Skin epidermis (tissue), 12 donors: ENCODE measurements around the gene ERP27.

Source experiments
- H3K27ac ChIP-seq, 21 experiments: fragments of 200-600 bp; sonication (generic) in 11 of 21; one replicate each; pipeline ENCODE4 v1.5.0; 2020; ENCODE audit warnings: mild to moderate bottlenecking in 3 of 21, inconsistent platforms in 2 of 21, moderate library complexity in 2 of 21
- H3K4me3 ChIP-seq, 7 experiments: fragments of 200-600 bp; sonication (generic) in 2 of 7; one replicate each; pipeline ENCODE4 v1.5.0; 2020; ENCODE audit warnings: inconsistent platforms in 2 of 7, mild to moderate bottlenecking in 2 of 7, moderate library complexity in 1 of 7

ERP27 gene

GRCh38 chr12:14946162-14946561, 7.8 kb upstream of the ERP27 start:
- no peak overlapping the region for H3K4me3 ChIP-seq
- H3K27ac ChIP-seq = peak overlapping the region in 2 of 21 experiments; percentile 26 to 43

DNA sequence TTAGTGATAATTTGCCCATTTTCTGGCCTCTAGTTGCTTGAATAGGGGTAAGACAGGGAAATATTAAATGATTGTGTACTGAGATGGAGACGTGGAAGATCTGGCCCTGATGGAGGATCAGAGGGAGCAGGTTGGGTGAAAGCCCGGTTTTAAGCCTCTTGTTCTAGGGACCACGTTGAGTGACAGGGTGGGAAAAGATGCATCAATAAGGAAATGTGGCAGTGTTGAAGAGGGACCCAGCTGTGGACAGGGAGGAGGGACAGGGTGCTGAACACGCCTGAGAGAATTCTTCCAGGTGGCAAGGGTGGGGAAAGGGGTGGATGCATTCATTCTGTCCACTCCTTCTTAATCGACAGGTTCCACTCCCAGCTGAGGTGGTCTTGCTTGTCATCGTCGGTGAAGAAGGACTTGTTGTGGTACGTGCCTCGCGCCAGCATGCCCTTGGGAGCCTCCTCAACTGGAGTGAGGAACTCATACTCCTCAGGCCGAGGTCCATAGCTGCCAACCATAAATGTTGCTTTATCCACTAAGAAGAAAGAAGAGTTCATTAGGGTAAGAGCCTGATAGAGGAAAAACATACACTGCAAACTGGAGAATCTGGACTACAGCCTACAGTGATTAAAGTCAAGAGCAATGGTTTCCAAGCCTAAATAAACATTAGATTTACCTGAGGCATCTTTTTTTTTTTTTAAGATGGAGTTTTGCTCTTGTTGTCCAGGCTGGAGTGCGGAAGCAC, 4.0 kb upstream of the ERP27 start:
- H3K4me3 ChIP-seq = no peak overlapping the region
- no peak overlapping the region for H3K27ac ChIP-seq

GRCh38 chr12:14941369-14941768, 3.0 kb upstream of the ERP27 start:
- H3K4me3 ChIP-seq = no peak overlapping the region
- no peak overlapping the region for H3K27ac ChIP-seq

DNA sequence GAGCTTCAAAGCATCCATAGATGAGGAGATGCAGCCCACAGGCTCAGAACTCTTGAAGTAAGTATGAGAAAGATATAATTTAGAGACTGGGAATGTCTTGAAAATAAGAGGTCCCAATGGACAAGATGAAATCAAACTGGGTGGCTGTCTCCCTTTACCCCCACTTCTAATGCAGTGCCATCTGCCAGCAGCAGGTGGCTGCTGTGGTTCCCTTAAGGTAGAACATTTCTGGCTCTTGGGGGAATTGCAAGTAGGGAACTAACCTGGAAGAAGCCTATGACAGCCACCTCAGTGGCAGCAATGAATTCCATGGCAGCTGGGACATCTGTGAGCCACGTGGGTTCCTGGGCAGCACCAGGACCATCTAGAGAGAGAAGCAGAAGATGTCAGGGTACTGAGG, 648 bp downstream of the ERP27 start:
- peak overlapping the region in 2 of 21 experiments; percentile 12 to 17 for H3K27ac ChIP-seq
- no peak overlapping the region for H3K4me3 ChIP-seq

DNA sequence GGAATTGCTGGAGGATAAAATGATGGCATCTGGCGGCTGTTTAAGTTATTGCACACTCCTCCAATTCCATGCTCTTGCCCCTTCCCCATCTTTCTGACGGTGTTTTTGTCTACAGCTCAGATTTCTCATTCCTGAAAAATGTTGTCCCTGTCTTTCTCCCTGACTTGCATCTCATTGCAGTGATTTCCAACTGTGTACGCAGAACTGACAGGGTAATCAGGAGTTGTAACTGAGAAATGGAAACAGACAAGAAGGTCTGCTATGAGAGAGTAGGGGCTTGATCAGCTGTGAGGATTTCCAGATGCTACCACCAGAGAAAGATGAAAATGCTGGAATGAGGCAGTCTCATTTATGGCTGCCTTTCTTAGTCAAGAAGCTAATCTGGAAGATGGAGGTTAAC, 1.3 kb downstream of the ERP27 start:
- Histone ChIP-seq H3K4me3 (no peak overlapping the region), H3K27ac (no peak overlapping the region)

DNA sequence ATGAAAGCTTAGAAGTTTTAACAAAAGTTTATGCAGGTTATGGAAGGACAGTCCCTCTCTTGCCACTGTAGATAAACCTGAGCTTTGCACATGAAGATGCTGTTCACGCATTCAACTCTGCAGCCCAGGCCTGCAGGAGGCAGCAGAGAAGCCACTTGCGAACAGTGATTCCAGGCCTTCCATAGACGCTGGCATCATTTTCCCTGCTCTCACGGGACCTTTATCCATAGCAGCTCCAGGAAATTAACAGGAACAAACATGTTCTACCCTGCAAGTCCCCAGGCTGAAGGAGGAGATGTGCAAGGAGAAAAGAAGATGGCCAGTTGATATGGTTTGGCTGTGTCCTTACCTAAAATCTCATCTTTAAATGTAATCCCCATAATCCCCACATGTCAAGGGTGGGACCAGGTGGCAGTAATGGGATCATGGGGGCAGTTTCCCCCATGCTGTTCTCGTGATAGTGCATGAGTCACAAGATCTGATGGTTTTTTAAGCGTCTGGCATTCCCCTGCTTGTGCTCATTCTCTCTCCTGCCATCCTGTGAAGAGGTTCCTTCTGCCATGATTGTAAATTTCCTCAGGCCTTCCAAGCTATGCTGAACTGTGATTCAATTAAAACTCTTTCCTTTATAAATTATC, 2.0 kb downstream of the ERP27 start:
- no peak overlapping the region for H3K4me3 ChIP-seq
- H3K27ac ChIP-seq = no peak overlapping the region

GRCh38 chr12:14935031-14935430, 3.3 kb downstream of the ERP27 start:
- H3K4me3 ChIP-seq = no peak overlapping the region
- no peak overlapping the region for H3K27ac ChIP-seq

DNA sequence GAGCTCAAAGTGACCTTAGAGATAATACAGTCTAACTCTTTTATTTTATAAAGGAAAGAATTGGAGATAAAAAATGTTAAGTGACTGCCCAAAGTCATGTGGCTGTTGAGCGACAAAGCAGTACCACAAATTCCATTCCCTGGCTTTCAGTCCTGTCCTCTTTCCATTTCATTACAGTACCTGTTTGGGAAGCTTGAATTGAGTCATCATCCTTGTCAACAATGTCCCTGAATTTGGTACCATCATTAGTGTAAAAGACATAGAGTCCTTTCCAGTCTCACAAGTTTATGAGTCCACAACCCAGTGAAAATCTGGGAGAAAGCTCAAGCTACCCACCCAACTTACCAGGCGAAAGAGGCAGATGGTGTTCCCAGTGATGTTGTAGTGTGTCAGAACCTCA, 3.8 kb downstream of the ERP27 start:
- H3K4me3 ChIP-seq = no peak overlapping the region
- no peak overlapping the region for H3K27ac ChIP-seq

DNA sequence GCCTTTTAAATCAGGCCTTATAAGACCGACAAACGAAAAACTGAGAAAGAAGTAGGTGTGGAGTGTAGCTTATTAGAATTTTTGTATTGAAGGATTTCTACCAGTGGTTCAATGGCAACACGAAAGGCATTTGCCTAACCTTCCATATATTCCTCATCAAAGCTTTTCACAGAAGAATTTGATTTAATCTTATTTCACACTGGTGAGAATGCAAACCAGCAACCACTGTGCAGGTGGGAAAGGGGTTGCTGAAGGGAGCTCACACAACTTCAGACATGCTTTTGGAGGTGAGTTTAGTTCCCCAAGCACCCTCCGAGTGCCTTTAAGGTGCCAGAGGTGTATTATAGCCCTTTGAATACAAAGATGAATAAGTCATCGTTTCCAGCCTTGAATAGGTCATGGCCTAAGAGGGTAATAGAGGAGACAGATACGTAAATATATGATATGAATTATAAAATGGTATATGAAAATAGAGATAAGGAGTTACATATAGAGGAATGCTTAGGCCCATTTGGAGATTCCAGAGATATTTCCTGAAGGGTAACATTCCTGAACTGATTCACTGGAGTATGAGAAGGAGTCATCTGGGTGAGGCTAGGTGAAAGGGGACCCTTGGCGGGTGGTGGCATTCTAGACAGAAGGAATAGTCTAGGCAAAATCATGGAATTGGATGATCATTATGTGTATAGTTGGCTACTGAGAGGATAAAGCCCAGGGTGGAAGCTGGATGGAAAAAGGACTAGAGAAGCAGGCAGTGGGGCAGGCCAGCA, 6.4 kb downstream of the ERP27 start:
- Histone ChIP-seq H3K4me3 (no peak overlapping the region), H3K27ac (no peak overlapping the region)

DNA sequence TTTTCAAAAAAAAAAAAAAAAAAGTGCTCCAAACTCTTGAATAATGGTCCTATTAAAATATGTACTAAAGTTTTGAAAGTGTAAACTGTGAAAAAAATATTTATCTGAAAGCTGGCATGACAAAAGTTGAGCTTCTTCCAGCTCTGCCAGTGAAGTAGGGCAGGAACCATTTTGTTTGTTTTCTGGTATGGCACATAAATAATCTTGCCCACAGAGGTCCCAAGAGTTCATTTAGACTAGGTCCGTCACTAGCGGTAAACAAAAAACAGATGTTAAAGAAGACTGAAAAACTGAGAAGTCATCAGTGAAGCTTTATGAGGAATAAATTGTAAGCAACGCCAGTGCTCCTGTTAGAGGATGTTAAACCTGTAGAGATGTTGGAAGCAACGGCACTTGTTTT, 7.0 kb downstream of the ERP27 start:
- H3K4me3 ChIP-seq = no peak overlapping the region
- no peak overlapping the region for H3K27ac ChIP-seq

- Histone ChIP-seq H3K4me3 (no peak overlapping the region), H3K27ac (no peak overlapping the region)
Observed at GRCh38 chr12:14930299-14930698, 8.0 kb downstream of the ERP27 start.

- peak overlapping the region in 13 of 21 experiments; percentile 3 to 77 (median 29) for H3K27ac ChIP-seq
- H3K4me3 ChIP-seq = peak overlapping the region in 1 of 7 experiments; percentile 15
Observed at GRCh38 chr12:14928931-14929330, 9.4 kb downstream of the ERP27 start.

DNA sequence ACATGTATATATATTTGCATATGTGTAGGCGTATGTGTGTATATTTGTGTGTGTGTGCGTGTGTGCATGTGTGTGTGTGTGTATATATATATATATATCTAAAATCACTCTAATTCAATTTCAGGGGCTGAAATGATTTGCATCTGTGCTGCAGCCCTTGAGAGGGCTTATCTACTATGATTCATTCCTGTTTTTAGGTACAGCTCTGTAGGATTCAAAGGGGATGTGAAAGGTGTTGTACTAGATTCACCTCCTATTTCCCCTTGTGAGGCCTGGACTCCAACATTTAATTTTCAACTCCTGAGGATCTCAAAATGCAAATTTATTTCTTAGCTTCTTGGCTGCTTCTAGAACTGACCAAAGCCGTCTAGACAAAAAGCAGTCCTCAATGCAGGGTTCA, 11.1 kb downstream of the ERP27 start:
- Histone ChIP-seq H3K4me3 (no peak overlapping the region), H3K27ac (no peak overlapping the region)

DNA sequence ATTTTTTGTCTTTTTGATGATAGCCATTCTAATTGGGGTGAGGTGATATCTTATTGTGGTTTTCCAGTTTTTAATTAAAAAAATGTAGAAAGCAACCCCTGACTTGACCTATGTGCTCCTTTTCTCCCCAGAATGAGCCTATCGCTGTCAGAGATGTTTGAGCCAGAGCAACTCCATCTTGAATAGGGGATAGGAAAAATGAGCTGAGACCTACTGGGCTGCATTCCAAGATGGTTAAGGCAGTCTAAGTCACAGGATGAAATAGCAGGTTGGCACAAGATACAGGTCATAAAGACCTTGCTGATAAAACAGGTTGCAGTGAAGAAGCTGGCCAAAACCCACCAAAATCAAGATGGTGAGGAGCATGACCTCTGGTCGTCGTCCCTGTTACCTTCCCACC, 13.8 kb downstream of the ERP27 start:
- no peak overlapping the region for H3K27ac ChIP-seq

GRCh38 chr12:14923944-14924343, 14.4 kb downstream of the ERP27 start:
- Histone ChIP-seq H3K4me3 (no peak overlapping the region), H3K27ac (no peak overlapping the region)

More for the DNA sequence above, 13.8 kb downstream of the ERP27 start:
- H3K4me3 ChIP-seq = no peak overlapping the region

DNA sequence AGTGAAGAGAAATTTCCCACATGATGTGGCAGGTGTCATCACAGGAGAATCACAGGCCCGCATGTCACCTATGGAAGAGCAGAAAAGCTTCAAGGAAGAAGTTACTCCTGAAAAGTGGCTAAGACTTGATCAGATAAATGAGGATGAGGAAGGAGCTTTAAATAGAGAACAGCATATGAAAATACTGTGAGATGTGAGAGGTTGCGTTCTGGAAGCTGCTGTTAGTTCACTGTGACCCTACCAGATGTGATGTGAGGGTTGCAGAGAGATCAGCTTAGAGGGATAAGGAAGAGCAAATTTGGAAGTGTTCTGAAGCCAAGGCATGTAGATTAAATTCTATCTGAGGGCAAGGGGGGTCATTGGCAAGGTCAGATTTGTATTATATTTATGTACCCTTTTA, 17.1 kb downstream of the ERP27 start:
- Histone ChIP-seq H3K27ac (no peak overlapping the region), H3K4me3 (no peak overlapping the region)

DNA sequence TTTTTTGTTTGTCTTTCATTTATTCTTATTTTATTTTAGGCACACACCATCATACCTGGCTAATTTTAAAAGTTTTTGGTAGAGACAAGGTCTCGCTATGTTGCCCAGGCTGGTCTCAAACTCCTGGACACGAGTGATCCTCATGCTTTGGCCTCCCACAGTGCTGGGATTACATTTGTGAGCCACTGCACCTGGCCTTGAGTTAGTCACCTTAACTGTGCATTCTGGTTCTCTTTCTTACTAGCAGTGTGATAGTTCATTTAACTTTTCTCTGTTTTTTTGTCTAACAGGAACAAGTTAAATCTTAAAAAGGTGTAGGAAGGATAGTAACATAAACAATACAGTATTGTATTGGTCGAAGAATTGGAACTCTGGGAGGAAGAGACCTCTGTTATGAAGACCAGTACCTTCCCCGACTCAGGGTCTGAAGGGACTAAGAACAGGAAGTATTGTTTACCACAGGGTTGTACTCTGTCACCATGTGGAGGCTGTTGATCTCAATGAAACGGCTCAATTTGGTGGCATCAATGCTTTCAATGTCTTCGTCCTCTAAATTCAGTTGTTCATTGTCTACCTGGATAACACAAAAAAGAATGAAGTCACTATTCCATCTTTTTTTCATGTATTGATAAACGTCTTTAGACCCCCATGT, 17.7 kb downstream of the ERP27 start:
- H3K27ac ChIP-seq = no peak overlapping the region

DNA sequence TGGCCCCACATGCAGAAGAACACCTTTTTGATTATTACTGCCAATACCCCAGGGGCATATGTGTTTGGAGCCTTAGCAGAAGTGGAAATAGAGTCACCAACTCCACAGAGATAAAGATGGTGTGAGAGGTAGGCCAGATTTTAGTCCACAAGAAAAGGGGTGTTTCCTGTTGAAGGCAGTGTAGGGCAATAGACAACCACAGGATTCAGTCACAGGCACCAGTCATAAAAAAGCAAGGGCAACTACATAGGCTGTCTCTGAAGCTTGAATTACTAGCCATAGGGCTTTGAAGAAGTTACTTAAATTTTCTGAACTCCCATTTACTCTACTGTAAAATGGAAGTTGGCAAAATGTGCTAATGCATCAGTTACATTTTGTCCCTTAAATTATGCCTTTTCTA, 18.9 kb downstream of the ERP27 start:
- Histone ChIP-seq H3K27ac (no peak overlapping the region), H3K4me3 (no peak overlapping the region)

More for the DNA sequence above, 17.7 kb downstream of the ERP27 start:
- no peak overlapping the region for H3K4me3 ChIP-seq

- no peak overlapping the region for H3K27ac ChIP-seq
Observed at GRCh38 chr12:14915736-14916135, 22.6 kb downstream of the ERP27 start.

GRCh38 chr12:14913381-14913781, 25.0 kb downstream of the ERP27 start:
- H3K27ac ChIP-seq = peak overlapping the region in 13 of 21 experiments; percentile 2 to 74 (median 48)
- no peak overlapping the region for H3K4me3 ChIP-seq

More at GRCh38 chr12:14915736-14916135, 22.6 kb downstream of the ERP27 start:
- no peak overlapping the region for H3K4me3 ChIP-seq
